NCI-H187 treated with DMSO at 0.1 percent for 48 hours (cell line): ENCODE data around the gene HOXA13.

Experiments used
- DNase-seq: peaks from one replicate; lab custom pipeline; 2025; lab: John Stamatoyannopoulos, UW

HOXA13 gene

GRCh38 chr7:27170426-27171324, 29.2 kb downstream of the HOXA13 start:
- no peak for DNase-seq

GRCh38 chr7:27169658-27170425, 30.0 kb downstream of the HOXA13 start:
- DNase-seq = no peak

GRCh38 chr7:27168265-27168947, 31.5 kb downstream of the HOXA13 start:
- no peak for DNase-seq

GRCh38 chr7:27167916-27168264, 32.0 kb downstream of the HOXA13 start:
- no peak for DNase-seq

GRCh38 chr7:27166531-27167505, 33.1 kb downstream of the HOXA13 start:
- DNase-seq = no peak

GRCh38 chr7:27165996-27166530, 33.8 kb downstream of the HOXA13 start:
- no peak for DNase-seq

GRCh38 chr7:27165089-27165995, 34.5 kb downstream of the HOXA13 start, which contains the start of gene HOXA9:
TSS of gene HOXA9 (minus strand) at chr7:27165537. CDS start at chr7:27165457, 80 bp downstream.
- DNase-seq = no peak

GRCh38 chr7:27164367-27165088, 35.4 kb downstream of the HOXA13 start:
- no peak for DNase-seq

GRCh38 chr7:27164045-27164366, 35.9 kb downstream of the HOXA13 start:
- no peak for DNase-seq

GRCh38 chr7:27163288-27164044, 36.4 kb downstream of the HOXA13 start:
- DNase-seq = no peak

GRCh38 chr7:27162561-27163287, 37.2 kb downstream of the HOXA13 start:
- no peak for DNase-seq

- no peak for DNase-seq
These were observed 38.0 kb downstream of the HOXA13 start for GRCh38 chr7:27161721-27162560.

GRCh38 chr7:27161214-27161720, 38.6 kb downstream of the HOXA13 start:
- no peak for DNase-seq

- DNase-seq = no peak
These were observed 39.2 kb downstream of the HOXA13 start for GRCh38 chr7:27160546-27161213.

GRCh38 chr7:27160145-27160545, 39.7 kb downstream of the HOXA13 start:
- no peak for DNase-seq
